COR-L47 (cell line): ENCODE data around the gene ANK3.
A peak's percentile ranks its signal among the peaks of the same experiment; 100 is the strongest.

ENCODE experiments used
- DNase-seq: peaks from one replicate; lab custom pipeline; 2025; lab: John Stamatoyannopoulos, UW

Gene ANK3

GRCh38 chr10:60280475-60280874 lies 109.2 kb downstream of the ANK3 start:
- DNase-seq = peak; percentile 52

GRCh38 chr10:60277656-60278055 lies 112.0 kb downstream of the ANK3 start:
- no peak for DNase-seq

DNA sequence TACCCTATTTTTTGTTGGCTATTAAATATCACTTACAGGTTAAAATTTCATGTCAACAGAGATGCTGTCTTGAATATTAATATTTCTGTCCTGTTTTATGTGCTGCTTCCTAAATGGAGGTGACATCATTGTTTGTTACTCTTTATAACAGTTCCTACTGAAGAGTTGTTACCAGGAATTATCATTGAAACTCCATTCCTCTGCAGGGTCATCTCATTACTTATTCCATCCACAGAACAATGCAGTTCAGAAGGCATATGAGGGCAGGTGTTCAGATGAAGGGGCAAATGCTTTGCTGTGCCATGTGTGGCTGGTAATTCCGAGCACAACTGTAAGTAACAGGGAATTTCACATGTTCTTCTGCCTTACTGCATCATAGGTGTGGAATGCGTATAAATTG lies 113.4 kb downstream of the ANK3 start:
- DNase-seq = no peak

DNA sequence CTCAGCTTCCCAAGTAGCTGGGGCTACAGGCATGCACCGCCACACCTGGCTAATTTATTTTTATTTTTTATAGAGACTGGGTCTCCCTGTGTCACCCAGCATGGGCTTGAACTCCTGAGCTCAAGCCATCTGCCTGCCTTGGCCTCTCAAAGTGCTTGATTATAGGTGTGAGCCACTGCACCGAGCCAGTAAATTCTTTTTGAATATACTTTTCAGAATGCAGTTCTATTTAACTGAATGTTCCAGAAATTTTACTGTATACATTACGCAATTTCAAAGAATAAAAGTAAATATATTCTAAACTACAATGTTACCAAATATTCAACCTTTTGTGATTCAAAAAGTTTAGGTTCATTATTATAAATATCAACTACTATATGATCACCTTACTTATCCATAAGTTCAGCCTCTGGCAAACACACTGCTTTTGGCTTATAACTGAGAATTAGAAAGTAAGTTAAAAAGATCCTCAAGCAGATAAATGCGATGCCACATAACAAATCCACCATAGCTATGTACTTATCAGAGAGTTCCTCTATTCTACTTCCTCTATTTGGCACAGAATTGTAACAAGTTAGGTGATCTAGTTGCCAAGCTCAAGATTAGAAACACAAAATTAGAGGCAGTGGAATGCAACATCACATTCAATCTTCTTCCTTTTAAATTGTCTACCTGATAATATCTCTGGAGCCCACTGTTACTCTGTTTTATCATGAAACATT lies 118.2 kb downstream of the ANK3 start:
- DNase-seq = no peak

GRCh38 chr10:60270426-60270825 lies 119.2 kb downstream of the ANK3 start:
- no peak for DNase-seq

GRCh38 chr10:60267802-60268201 lies 121.9 kb downstream of the ANK3 start:
- DNase-seq = no peak

DNA sequence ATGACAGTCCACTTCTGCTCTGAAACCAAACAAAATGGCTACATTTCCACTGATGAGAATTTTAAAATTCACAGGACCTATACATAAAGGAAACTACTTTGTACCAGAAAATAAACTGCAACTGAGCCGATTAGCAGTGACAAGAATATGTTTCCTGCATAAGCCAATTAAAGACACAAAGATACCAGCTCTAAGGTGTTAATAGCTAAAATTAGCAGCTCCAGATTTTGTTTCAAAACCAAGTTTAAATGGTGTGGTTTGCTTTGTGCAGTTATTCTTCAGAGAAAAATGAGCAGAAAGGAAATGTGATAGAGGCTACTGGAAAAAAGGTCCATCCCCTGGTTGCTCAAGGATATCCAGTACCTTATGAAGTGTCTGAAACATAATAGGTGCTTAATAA lies 123.2 kb downstream of the ANK3 start:
- DNase-seq = no peak

- DNase-seq = no peak
Measured at GRCh38 chr10:60262647-60263126, 127.0 kb downstream of the ANK3 start.

DNA sequence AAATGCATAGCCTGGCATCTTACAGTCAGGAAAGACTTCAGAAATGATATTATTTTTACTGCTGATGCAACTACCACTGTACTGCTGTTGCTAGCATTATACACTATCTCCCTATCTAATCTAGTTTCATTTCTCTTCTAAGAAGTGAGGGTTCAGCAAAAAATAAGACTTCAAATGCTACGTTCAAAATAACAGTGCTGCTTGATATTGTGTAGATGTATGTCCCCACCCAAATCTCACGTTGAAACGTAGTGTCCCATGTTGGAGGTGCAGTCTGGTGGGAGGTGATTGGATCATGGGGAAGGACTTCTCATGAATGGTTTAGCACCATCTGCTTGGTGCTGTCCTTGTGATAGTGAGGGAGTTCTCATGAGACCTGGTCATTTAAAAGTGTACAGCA lies 129.4 kb downstream of the ANK3 start:
- DNase-seq = no peak

DNA sequence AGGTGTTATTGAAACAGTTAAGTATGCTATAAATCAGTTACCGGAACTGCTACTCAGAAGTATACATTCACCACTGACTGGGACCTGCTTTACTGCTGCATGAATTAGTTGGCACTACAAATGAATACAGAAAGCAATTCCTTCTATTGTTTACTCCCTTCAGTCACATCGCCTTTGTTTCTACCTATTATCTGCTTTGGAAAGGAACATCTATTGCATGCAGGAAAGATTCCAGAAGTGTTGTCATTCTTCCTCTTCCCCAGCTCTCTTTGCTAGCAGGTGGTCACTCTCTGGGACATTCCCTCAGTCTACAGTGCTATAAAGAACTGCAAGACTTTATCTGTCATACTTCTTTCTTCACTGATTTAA lies 131.3 kb downstream of the ANK3 start:
- DNase-seq = no peak

GRCh38 chr10:60257767-60258428 lies 131.8 kb downstream of the ANK3 start:
- no peak for DNase-seq

DNA sequence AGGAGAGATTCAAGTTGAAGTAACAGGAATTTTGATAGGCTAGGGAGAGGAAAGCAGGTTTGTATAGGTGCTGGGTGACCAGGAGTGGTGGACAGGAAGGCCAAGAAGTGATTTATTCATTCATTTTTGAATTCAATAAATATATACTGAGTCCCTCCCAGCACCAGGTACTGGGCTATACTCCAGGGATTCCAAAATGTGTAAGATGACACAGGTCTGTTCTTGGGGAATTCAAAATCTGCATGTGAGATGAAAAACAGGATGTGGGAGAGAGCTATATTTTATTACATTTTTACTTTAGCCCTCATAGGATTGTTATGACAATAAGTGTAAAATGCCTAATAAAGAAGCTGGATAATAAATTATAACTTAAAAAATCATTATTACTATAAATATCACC lies 134.9 kb downstream of the ANK3 start:
- DNase-seq = no peak

GRCh38 chr10:60253484-60253883 lies 136.2 kb downstream of the ANK3 start:
- DNase-seq = no peak

- DNase-seq = no peak
Measured at GRCh38 chr10:60252688-60253087, 137.0 kb downstream of the ANK3 start.

GRCh38 chr10:60246382-60246781 lies 143.3 kb downstream of the ANK3 start:
- DNase-seq = no peak

- DNase-seq = no peak
Measured at GRCh38 chr10:60239228-60239627, 150.4 kb downstream of the ANK3 start.

DNA sequence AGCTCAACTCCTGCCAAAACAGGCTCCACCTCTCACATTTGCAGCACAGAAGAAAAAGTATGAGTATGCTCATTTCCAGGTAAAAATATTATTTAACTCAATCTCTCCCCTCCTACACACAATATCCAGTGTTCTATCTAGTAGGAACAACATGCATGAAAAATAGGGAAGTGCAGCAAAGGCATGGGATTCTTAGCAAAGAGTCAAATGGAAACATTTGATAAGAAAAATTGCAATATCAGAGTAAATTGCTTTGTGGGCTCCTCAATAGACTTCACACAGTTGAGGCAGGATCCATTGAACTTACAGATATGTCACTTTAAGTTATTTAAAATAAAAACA lies 150.9 kb downstream of the ANK3 start:
- no peak for DNase-seq

DNA sequence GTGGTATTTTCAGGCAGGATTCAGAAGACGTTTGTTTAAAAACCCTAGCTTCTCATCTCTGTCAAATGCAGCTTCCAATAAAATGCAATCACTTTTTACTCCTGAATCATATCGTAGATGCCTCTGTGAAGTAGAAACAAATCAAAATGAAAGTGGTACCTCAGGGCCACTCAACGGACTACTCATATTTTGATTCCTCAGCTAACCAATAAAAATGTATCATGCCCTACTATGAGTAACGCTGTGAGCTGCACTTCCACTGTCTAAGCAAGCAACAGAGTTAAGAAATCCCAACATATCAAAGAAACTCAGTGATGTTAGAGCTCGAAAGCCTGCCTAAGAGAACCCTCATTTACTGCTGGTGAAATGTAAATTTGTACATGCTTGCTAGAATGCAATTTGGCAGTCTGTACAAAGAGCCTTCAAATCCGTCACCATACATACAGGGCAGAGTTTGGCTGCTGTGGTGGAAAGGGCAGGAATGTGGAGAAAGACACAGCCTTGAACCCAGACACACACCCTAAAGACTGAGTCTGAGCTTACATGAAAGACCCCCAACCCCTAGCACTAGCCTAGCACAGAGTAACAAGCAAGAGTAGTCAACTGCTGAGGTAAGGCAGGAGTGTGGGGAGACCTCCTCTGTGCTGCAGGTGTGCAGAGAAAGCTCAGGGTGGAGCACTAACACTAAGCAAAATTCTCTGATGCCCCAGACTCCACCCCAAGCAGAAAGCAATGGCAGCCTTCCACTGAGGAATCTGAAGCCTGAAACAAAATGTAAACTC lies 151.5 kb downstream of the ANK3 start:
- DNase-seq = peak; percentile 26

GRCh38 chr10:60236869-60237524 lies 152.7 kb downstream of the ANK3 start:
- no peak for DNase-seq

DNA sequence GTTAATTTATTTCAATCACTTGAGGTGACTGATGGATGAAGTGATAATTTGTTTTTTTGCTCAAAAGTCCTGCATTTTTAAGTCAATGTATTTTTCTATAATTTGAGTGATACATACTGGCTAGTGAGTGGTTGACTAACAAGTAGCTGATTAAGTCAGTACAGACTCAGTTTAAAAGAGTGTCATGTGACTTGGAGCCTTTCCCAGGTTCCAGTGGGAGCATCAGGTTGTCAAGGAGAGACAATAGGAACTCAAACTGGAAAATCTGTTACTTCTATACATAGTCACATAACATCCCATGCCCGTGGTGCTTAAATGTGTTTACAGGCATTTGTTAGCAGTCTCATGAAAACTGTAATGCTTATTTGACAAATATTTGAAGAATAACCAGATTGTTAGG lies 154.7 kb downstream of the ANK3 start:
- peak; percentile 22 for DNase-seq

GRCh38 chr10:60234551-60234950 lies 155.1 kb downstream of the ANK3 start:
- DNase-seq = no peak

DNA sequence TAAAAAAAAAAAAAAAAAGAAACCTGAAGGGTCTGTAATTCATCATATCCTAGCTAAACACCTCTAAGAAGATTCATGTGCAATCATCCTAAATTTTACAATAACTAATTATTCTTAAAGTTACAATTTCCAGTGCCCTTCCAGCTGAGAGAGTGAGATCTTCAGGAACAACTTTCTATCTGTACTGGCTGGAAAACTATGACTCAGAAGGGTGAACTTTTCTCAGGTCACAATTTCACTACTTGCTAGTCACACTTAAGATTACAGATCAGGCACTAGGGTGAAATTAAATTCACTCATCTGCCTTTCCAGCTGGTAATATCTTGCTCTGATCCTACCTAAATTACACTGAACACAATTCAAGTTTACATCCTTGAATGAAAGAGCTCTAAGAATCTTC lies 158.8 kb downstream of the ANK3 start:
- no peak for DNase-seq
